AG09309 (cell line): ENCODE data around the gene GTF3A.

Experiments
- DNase-seq: peaks from one replicate; pipeline ENCODE4 v3.0.0-alpha.2; 2010; ENCODE audit warnings: low read depth
- H3K4me3 ChIP-seq: 2 replicates; pipeline ENCODE4 v1.5.1; 2011; ENCODE audit warnings: mild to moderate bottlenecking, low read depth, low read length, moderate library complexity; ENCODE audit not compliant: control insufficient read depth
- CTCF ChIP-seq: IDR thresholded peaks from 2 replicates; pipeline ENCODE4 v1.5.1; 2011; ENCODE audit warnings: mild to moderate bottlenecking, low read depth, low read length, inconsistent platforms; ENCODE audit not compliant: insufficient read depth, control insufficient read depth; ENCODE audit errors: missing control alignments

Gene GTF3A

GRCh38 chr13:27472941-27473340, 48.5 kb downstream of the GTF3A start:
- H3K4me3 ChIP-seq = no peak overlapping the region
- DNase-seq = no peak
- TF ChIP-seq CTCF = no peak

- no peak for DNase-seq
- H3K4me3 ChIP-seq = no peak overlapping the region
- TF ChIP-seq CTCF = no peak
Observed at GRCh38 chr13:27474751-27475268, 50.4 kb downstream of the GTF3A start.

GRCh38 chr13:27476943-27477703, 52.7 kb downstream of the GTF3A start:
- TF ChIP-seq CTCF = peak; percentile 13
- DNase-seq = no peak
- no peak overlapping the region for H3K4me3 ChIP-seq

- TF ChIP-seq CTCF = peak; percentile 65
- no peak for DNase-seq
- no peak overlapping the region for H3K4me3 ChIP-seq
Observed at GRCh38 chr13:27481766-27482165, 57.3 kb downstream of the GTF3A start.

- H3K4me3 ChIP-seq = no peak overlapping the region
- no peak for DNase-seq
- TF ChIP-seq CTCF = no peak
Observed at GRCh38 chr13:27482983-27483382, 58.6 kb downstream of the GTF3A start.

GRCh38 chr13:27483421-27483820, 59.0 kb downstream of the GTF3A start:
- TF ChIP-seq CTCF = no peak
- H3K4me3 ChIP-seq = no peak overlapping the region
- DNase-seq = no peak
